Measurements from ENCODE around the gene PRKCA.

Gene PRKCA

DNA sequence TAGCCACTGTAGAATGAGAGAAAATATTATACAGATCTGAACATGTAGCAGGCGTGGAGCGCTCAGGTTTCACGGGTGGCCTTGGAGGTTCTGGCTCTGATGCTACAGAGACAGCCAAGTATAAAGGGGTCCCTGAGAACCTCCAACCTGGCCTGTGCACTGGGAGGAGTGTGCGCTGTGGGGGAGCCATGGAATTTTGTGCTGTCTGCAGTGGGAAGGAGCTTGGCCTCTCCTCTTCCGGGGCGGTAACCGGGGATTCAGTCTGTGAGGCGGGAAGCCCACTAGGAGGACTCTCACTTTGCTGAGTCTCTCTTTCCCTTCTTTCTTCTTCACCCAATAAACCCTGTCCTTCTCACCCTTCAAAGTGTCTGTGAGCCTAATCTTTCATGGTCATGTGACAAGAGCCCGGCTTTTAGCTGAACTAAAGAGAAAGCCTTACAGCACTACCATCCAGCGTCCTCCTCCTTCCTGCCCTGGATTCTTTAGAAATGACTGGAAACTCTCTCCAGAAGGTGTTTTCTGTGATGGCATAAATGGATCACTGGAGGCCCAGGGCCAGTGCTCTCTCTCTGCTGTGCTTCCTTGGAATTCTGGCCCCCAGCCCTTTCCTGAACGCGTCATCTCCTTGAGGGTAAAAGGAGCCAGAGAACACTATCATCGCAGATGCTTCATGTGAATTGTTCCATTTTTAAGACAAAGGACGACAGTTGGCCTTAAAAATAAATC is 300.4 kb downstream of the PRKCA start:
- no peak overlapping the region for H3K14ac ChIP-seq (ENCODE audit: low read length)
- no peak overlapping the region for H3K4me2 ChIP-seq (ENCODE audit: low read length)
- no peaks in the 10 kb centered on the region for H3K79me2 ChIP-seq (ENCODE audit: control insufficient read depth, insufficient read depth, low read length, poor library complexity)
- H3K9me3 ChIP-seq (ENCODE audit: insufficient read depth, low read depth, low read length) = no peaks in the 10 kb centered on the region
- peak; percentile 10 to 26 for DNase-seq
- H4K12ac ChIP-seq (ENCODE audit: low read depth, low read length) = no peak overlapping the region
- H3K23ac ChIP-seq (ENCODE audit: low read length) = no peak overlapping the region
- H3K27ac ChIP-seq (ENCODE audit: low read depth, low read length) = no peak overlapping the region
- H3K4ac ChIP-seq (ENCODE audit: low read depth, low read length) = no peak overlapping the region
- H2BK5ac ChIP-seq (ENCODE audit: low read depth, low read length, poor library complexity) = no peak overlapping the region
- H4K91ac ChIP-seq (ENCODE audit: low read depth, low read length) = no peak overlapping the region
- H3K18ac ChIP-seq (ENCODE audit: low read length) = no peak overlapping the region
- H3K4me3 ChIP-seq (ENCODE audit: low read depth, low read length) = no peak overlapping the region
- no peak overlapping the region for H2BK12ac ChIP-seq (ENCODE audit: low read length)
- peak overlapping the region; percentile 6 for H2AFZ ChIP-seq (ENCODE audit: insufficient read depth, low read length, poor library complexity)
- H2AK5ac ChIP-seq (ENCODE audit: low read length) = no peak overlapping the region
- H3K79me1 ChIP-seq (ENCODE audit: low read length) = no peaks in the 10 kb centered on the region
- no peaks in the 10 kb centered on the region for H3K27me3 ChIP-seq (ENCODE audit: insufficient read depth, low read length)
- no CpG with 5 or more reads among the region's 14 CpGs for WGBS (ENCODE audit: extremely low coverage, insufficient coverage, insufficient read length)
- H3K9ac ChIP-seq (ENCODE audit: low read length) = no peak overlapping the region
- peaks cover 3 to 5% of the 10 kb centered on the region in 2 experiments for H3K4me1 ChIP-seq (ENCODE audit: control insufficient read depth in 1 of 2, insufficient read depth in 2 of 2, low read length in 2 of 2)
- no peak overlapping the region for H2BK120ac ChIP-seq (ENCODE audit: insufficient read depth, low read length, poor library complexity)
- H4K8ac ChIP-seq (ENCODE audit: low read depth, low read length) = no peak overlapping the region
- H3K36me3 ChIP-seq (ENCODE audit: control insufficient read depth in 1 of 2, insufficient read depth in 2 of 2, low read length in 2 of 2) = no peaks in the 10 kb centered on the region

DNA sequence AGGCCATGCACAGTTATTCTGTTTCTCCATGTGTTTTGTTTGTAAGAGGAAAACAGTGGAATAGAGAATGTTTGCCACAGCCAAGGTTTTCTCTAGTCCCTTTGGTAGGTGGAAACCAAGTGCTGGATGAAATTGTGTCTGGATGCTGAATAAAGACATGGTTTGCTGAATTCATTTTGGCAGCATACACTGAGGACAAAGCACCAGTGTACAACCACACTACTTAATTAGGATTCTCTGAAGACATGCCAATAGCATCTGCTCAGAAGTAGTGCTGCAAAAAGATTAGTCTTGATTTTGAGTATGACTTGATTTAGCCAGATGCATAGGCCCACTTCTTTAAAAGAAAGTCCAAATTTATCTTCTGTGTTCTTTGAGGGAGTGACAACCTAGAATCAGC is 302.0 kb downstream of the PRKCA start:
- H4K91ac ChIP-seq (ENCODE audit: low read depth, low read length) = no peak overlapping the region
- no peaks in the 10 kb centered on the region for H3K36me3 ChIP-seq (ENCODE audit: control insufficient read depth in 1 of 2, insufficient read depth in 2 of 2, low read length in 2 of 2)
- no peak overlapping the region for H3K4me3 ChIP-seq (ENCODE audit: low read depth, low read length)
- H3K4me2 ChIP-seq (ENCODE audit: low read length) = no peak overlapping the region
- H3K79me1 ChIP-seq (ENCODE audit: low read length) = no peaks in the 10 kb centered on the region
- no peak overlapping the region for H3K27ac ChIP-seq (ENCODE audit: low read depth, low read length)
- no peaks in the 10 kb centered on the region for H3K79me2 ChIP-seq (ENCODE audit: control insufficient read depth, insufficient read depth, low read length, poor library complexity)
- no peak overlapping the region for H4K12ac ChIP-seq (ENCODE audit: low read depth, low read length)
- DNase-seq = no peak
- no peaks in the 10 kb centered on the region for H3K27me3 ChIP-seq (ENCODE audit: insufficient read depth, low read length)
- H3K14ac ChIP-seq (ENCODE audit: low read length) = no peak overlapping the region
- no peak overlapping the region for H2BK5ac ChIP-seq (ENCODE audit: low read depth, low read length, poor library complexity)
- H3K4me1 ChIP-seq (ENCODE audit: control insufficient read depth in 1 of 2, insufficient read depth in 2 of 2, low read length in 2 of 2) = peaks cover 3 to 5% of the 10 kb centered on the region in 2 experiments
- H2BK12ac ChIP-seq (ENCODE audit: low read length) = no peak overlapping the region
- no peak overlapping the region for H3K9ac ChIP-seq (ENCODE audit: low read length)
- no peak overlapping the region for H3K18ac ChIP-seq (ENCODE audit: low read length)
- H3K23ac ChIP-seq (ENCODE audit: low read length) = no peak overlapping the region
- H3K9me3 ChIP-seq (ENCODE audit: insufficient read depth, low read depth, low read length) = peaks cover 1% of the 10 kb centered on the region
- H2AK5ac ChIP-seq (ENCODE audit: low read length) = no peak overlapping the region
- H3K4ac ChIP-seq (ENCODE audit: low read depth, low read length) = no peak overlapping the region
- no peak overlapping the region for H4K8ac ChIP-seq (ENCODE audit: low read depth, low read length)
- H2AFZ ChIP-seq (ENCODE audit: insufficient read depth, low read length, poor library complexity) = no peak overlapping the region
- no peak overlapping the region for H2BK120ac ChIP-seq (ENCODE audit: insufficient read depth, low read length, poor library complexity)

DNA sequence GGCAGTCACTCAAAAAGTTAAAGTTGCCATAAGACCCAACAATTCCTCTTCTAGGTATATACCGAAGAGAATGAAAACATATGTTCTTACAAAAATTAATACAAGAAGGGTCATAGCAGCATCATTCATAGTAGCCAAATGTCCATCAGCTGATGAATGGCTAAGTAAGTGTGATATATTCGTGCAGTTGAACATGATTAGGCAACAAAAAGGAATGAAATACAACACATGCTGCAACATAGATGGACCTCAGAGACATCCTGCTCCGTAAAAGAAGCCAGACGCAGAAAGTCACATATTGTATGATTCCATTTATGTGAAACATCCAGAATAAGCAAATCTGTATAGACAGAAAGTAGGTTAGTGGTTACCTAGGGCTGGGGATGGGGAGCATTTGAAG is 303.1 kb downstream of the PRKCA start:
- Histone ChIP-seq H3K4me3 (ENCODE audit: low read depth, low read length) (no peak overlapping the region), H3K14ac (ENCODE audit: low read length) (no peak overlapping the region), H2BK12ac (ENCODE audit: low read length) (no peak overlapping the region), H3K4ac (ENCODE audit: low read depth, low read length) (no peak overlapping the region), H2AK5ac (ENCODE audit: low read length) (no peak overlapping the region), H3K36me3 (ENCODE audit: control insufficient read depth in 1 of 2, insufficient read depth in 2 of 2, low read length in 2 of 2) (no peaks in the 10 kb centered on the region), H3K79me2 (ENCODE audit: control insufficient read depth, insufficient read depth, low read length, poor library complexity) (no peaks in the 10 kb centered on the region), H4K8ac (ENCODE audit: low read depth, low read length) (no peak overlapping the region), H4K91ac (ENCODE audit: low read depth, low read length) (no peak overlapping the region), H2BK5ac (ENCODE audit: low read depth, low read length, poor library complexity) (no peak overlapping the region), H3K9ac (ENCODE audit: low read length) (no peak overlapping the region), H3K18ac (ENCODE audit: low read length) (no peak overlapping the region), H3K4me2 (ENCODE audit: low read length) (no peak overlapping the region), H3K4me1 (ENCODE audit: control insufficient read depth in 1 of 2, insufficient read depth in 2 of 2, low read length in 2 of 2) (peaks cover 3 to 5% of the 10 kb centered on the region in 2 experiments), H3K9me3 (ENCODE audit: insufficient read depth, low read depth, low read length) (peaks cover 2% of the 10 kb centered on the region), H2BK120ac (ENCODE audit: insufficient read depth, low read length, poor library complexity) (no peak overlapping the region), H3K23ac (ENCODE audit: low read length) (no peak overlapping the region), H3K27me3 (ENCODE audit: insufficient read depth, low read length) (no peaks in the 10 kb centered on the region), H3K79me1 (ENCODE audit: low read length) (no peaks in the 10 kb centered on the region), H4K12ac (ENCODE audit: low read depth, low read length) (no peak overlapping the region), H2AFZ (ENCODE audit: insufficient read depth, low read length, poor library complexity) (no peak overlapping the region), H3K27ac (ENCODE audit: low read depth, low read length) (no peak overlapping the region)
- DNase-seq = no peak
- no CpG with 5 or more reads among the region's 4 CpGs for WGBS (ENCODE audit: extremely low coverage, insufficient coverage, insufficient read length)

DNA sequence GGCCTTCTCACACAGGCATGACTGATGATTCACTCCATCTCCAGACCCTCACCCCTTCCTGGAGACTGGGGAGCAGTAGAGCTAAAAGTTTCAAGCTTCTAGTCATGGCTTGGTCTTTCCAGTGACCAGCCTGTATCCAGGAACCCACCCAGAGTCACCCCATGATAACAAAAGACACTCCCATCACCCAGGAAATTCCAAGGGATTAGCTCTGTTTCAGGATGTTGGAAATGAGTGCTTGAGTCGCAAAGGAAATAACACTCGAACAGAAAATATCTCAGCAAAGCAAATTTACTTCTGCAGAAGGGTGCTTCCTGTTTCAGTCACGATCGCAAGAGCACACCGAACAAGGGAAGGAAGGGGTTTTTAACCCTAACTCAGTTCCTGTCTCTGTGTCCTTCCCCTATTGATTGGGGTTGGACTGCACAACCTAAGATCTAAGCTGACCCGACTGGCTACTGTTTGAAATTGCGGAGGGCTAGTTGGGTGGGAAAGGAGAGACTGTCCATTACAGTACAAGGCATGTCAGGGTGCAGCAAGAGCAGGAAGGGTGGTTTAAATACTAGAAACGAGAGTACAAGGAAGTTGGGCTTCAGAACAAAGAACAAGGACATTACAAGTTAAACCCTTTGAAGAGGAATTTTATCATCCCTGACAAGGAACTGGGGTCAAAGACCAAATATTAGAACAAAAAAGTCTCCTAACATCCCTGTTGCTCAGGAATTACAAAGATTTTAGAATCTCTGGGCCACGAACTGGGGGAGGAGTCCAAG is 308.1 kb downstream of the PRKCA start:
- no peaks in the 10 kb centered on the region for H3K36me3 ChIP-seq (ENCODE audit: control insufficient read depth in 1 of 2, insufficient read depth in 2 of 2, low read length in 2 of 2)
- H2BK12ac ChIP-seq (ENCODE audit: low read length) = no peak overlapping the region
- no peaks in the 10 kb centered on the region for H3K79me2 ChIP-seq (ENCODE audit: control insufficient read depth, insufficient read depth, low read length, poor library complexity)
- H3K4ac ChIP-seq (ENCODE audit: low read depth, low read length) = no peak overlapping the region
- no peak overlapping the region for H3K18ac ChIP-seq (ENCODE audit: low read length)
- no peaks in the 10 kb centered on the region for H3K79me1 ChIP-seq (ENCODE audit: low read length)
- no peak overlapping the region for H3K4me2 ChIP-seq (ENCODE audit: low read length)
- H3K23ac ChIP-seq (ENCODE audit: low read length) = no peak overlapping the region
- H4K91ac ChIP-seq (ENCODE audit: low read depth, low read length) = no peak overlapping the region
- H4K12ac ChIP-seq (ENCODE audit: low read depth, low read length) = no peak overlapping the region
- H3K9me3 ChIP-seq (ENCODE audit: insufficient read depth, low read depth, low read length) = peaks cover 4% of the 10 kb centered on the region
- no peak overlapping the region for H3K27ac ChIP-seq (ENCODE audit: low read depth, low read length)
- no peaks in the 10 kb centered on the region for H3K27me3 ChIP-seq (ENCODE audit: insufficient read depth, low read length)
- H2BK120ac ChIP-seq (ENCODE audit: insufficient read depth, low read length, poor library complexity) = no peak overlapping the region
- DNase-seq = no peak
- no peak overlapping the region for H2AK5ac ChIP-seq (ENCODE audit: low read length)
- H4K8ac ChIP-seq (ENCODE audit: low read depth, low read length) = no peak overlapping the region
- H2AFZ ChIP-seq (ENCODE audit: insufficient read depth, low read length, poor library complexity) = no peak overlapping the region
- H3K4me1 ChIP-seq (ENCODE audit: control insufficient read depth in 1 of 2, insufficient read depth in 2 of 2, low read length in 2 of 2) = no peaks in the 10 kb centered on the region
- H3K9ac ChIP-seq (ENCODE audit: low read length) = peak overlapping the region; percentile 18
- H3K14ac ChIP-seq (ENCODE audit: low read length) = no peak overlapping the region
- H3K4me3 ChIP-seq (ENCODE audit: low read depth, low read length) = no peak overlapping the region
- H2BK5ac ChIP-seq (ENCODE audit: low read depth, low read length, poor library complexity) = no peak overlapping the region
- WGBS (ENCODE audit: extremely low coverage, insufficient coverage, insufficient read length) = no CpG with 5 or more reads among the region's 9 CpGs

Data from trophoblast cell (in vitro differentiated cells and primary cell).